GM23338 (cell line): ENCODE measurements around the gene GPR135. TPM values are rescaled to one million over a fixed set of nuclear protein-coding genes. Genes with fewer than 3 reads are reported as not detected.

Experiments
- ATAC-seq: fragments of 200-7000 bp; cut with Tn5 transposase; 3 replicates; pipeline ENCODE4 v1.9.1; 2020
- DNase-seq: peaks from one replicate; pipeline ENCODE4 v3.0.0-alpha.2; 2015; ENCODE audit warnings: low spot score
- H2AFZ ChIP-seq: fragments of 200-600 bp; sonication (generic); 2 replicates; pipeline ENCODE4 v1.8.0; 2016; ENCODE audit warnings: antibody characterized with exemption, mild to moderate bottlenecking, moderate library complexity
- H3F3A ChIP-seq: fragments of 200-600 bp; sonication (generic); replicated peaks from 2 replicates; pipeline ENCODE4 v1.8.0; 2017; ENCODE audit warnings: antibody characterized with exemption, mixed run types, low read depth
- H3K27ac ChIP-seq: fragments of 200-600 bp; sonication (generic); 2 replicates; pipeline ENCODE4 v1.6.1; 2016; ENCODE audit warnings: low read depth
- H3K27me3 ChIP-seq: fragments of 200-600 bp; sonication (generic); 2 replicates; pipeline ENCODE4 v1.8.0; 2016; ENCODE audit warnings: mild to moderate bottlenecking, mixed run types, moderate library complexity; ENCODE audit not compliant: insufficient read depth
- H3K36me3 ChIP-seq: fragments of 200-600 bp; sonication (generic); 2 replicates; pipeline ENCODE4 v1.8.0; 2016; ENCODE audit warnings: mild to moderate bottlenecking; ENCODE audit not compliant: insufficient read depth
- H3K4me1 ChIP-seq: fragments of 200-600 bp; sonication (generic); 2 replicates; pipeline ENCODE4 v1.8.0; 2016; ENCODE audit warnings: mild to moderate bottlenecking, moderate library complexity; ENCODE audit not compliant: insufficient read depth
- H3K4me2 ChIP-seq: fragments of 200-600 bp; sonication (generic); 2 replicates; pipeline ENCODE4 v1.7.1; 2017; ENCODE audit warnings: mixed run types
- H3K4me3 ChIP-seq: fragments of 200-600 bp; sonication (generic); 2 replicates; pipeline ENCODE4 v1.6.1; 2016; ENCODE audit warnings: mixed run types
- H3K79me2 ChIP-seq: fragments of 200-600 bp; sonication (generic); replicated peaks from 2 replicates; pipeline ENCODE4 v1.8.0; 2017; ENCODE audit warnings: mild to moderate bottlenecking; ENCODE audit not compliant: insufficient read depth
- H3K9me2 ChIP-seq: fragments of 200-600 bp; sonication (generic); 2 replicates; pipeline ENCODE4 v1.8.0; 2017; ENCODE audit not compliant: insufficient read depth
- H4K20me1 ChIP-seq: fragments of 200-600 bp; sonication (generic); replicated peaks from 2 replicates; pipeline ENCODE4 v1.8.0; 2017; ENCODE audit warnings: mild to moderate bottlenecking; ENCODE audit not compliant: insufficient read depth
- H3K27ac Mint-ChIP-seq: 2 replicates; pipeline ENCODE4 v1.8.0; 2020; ENCODE audit warnings: inconsistent platforms, mild to moderate bottlenecking, moderate library complexity, mixed read lengths
- H3K27me3 Mint-ChIP-seq: 3 replicates; pipeline ENCODE4 v1.8.0; 2022; ENCODE audit warnings: low read depth, mild to moderate bottlenecking, moderate library complexity, mixed read lengths, inconsistent platforms; ENCODE audit not compliant: insufficient read depth, poor library complexity
- H3K36me3 Mint-ChIP-seq: 3 replicates; pipeline ENCODE4 v1.8.0; 2021; ENCODE audit warnings: low read depth, mild to moderate bottlenecking, inconsistent platforms, moderate library complexity, mixed read lengths
- H3K4me1 Mint-ChIP-seq: 3 replicates; pipeline ENCODE4 v1.8.0; 2020; ENCODE audit warnings: mild to moderate bottlenecking, inconsistent platforms, mixed read lengths
- H3K4me3 Mint-ChIP-seq: 3 replicates; pipeline ENCODE4 v1.8.0; 2021; ENCODE audit warnings: moderate library complexity, mild to moderate bottlenecking, inconsistent platforms, mixed read lengths
- H3K9me3 Mint-ChIP-seq: 3 replicates; pipeline ENCODE4 v1.8.0; 2020; ENCODE audit warnings: moderate library complexity, mild to moderate bottlenecking, inconsistent platforms, mixed read lengths
- EZH2 ChIP-seq: fragments of 200-600 bp; sonication (generic); IDR thresholded peaks from one replicate; pipeline ENCODE4 v1.8.0; 2017; ENCODE audit warnings: antibody characterized with exemption, mild to moderate bottlenecking, low read depth; ENCODE audit not compliant: unreplicated experiment
- EZH2phosphoT487 ChIP-seq: fragments of 200-600 bp; sonication (generic); IDR thresholded peaks from one replicate; pipeline ENCODE4 v1.8.1; 2018; ENCODE audit warnings: antibody characterized with exemption; ENCODE audit not compliant: unreplicated experiment
- JUNB ChIP-seq: IDR thresholded peaks from one replicate; pipeline ENCODE4 v1.6.1; 2016; ENCODE audit warnings: antibody characterized with exemption; ENCODE audit not compliant: unreplicated experiment
- NANOG ChIP-seq: IDR thresholded peaks from 2 replicates; pipeline ENCODE4 v1.6.1; 2016; ENCODE audit warnings: antibody characterized with exemption, borderline replicate concordance
- POLR2AphosphoS5 ChIP-seq: IDR thresholded peaks from 2 replicates; pipeline ENCODE4 v1.6.1; 2016; ENCODE audit warnings: antibody characterized with exemption, low read depth
- STAT1 ChIP-seq: IDR thresholded peaks from one replicate; pipeline ENCODE4 v1.6.1; 2016; ENCODE audit warnings: antibody characterized with exemption; ENCODE audit not compliant: unreplicated experiment
- polyA plus RNA-seq: library from polyadenylated mRNA; unstranded; fragments of >200 nt; fragmentation: Nextera tagmentation; extraction: Ambion mirVana; gene quantifications from 2 replicates; pipeline ENCODE4 v1.2.1, GENCODE V29; 2016
- total RNA-seq: library from RNA; depleted of rRNA; stranded (reverse); fragments of >200 nt; shearing (Covaris generic); gene quantifications from 2 replicates; pipeline ENCODE4 v1.2.3, GENCODE V29; 2014
- TF ChIP-seq, protein P1 (sequence below): fragments of 250-450 bp; sonication (Bioruptor Pico); IDR thresholded peaks from 2 replicates; pipeline ENCODE4 v1.5.0; 2020; ENCODE audit warnings: mild to moderate bottlenecking, moderate library complexity
- TF ChIP-seq, protein P2 (sequence below): IDR thresholded peaks from 2 replicates; pipeline ENCODE4 v1.6.1; 2016; ENCODE audit warnings: antibody characterized with exemption
- TF ChIP-seq, protein P3 (sequence below): IDR thresholded peaks from one replicate; pipeline ENCODE4 v1.6.1; 2018; ENCODE audit warnings: antibody characterized with exemption; ENCODE audit not compliant: unreplicated experiment
- TF ChIP-seq, protein P4 (sequence below), 2 experiments: fragments of 200-600 bp in 1 of 2; sonication (generic) in 1 of 2; conservative IDR thresholded peaks; 2 replicates each; pipeline versions ENCODE4 v1.5.1 to v1.6.1; 2016 to 2017; ENCODE audit warnings: antibody characterized with exemption in 2 of 2, low read depth in 2 of 2, mild to moderate bottlenecking in 2 of 2, moderate library complexity in 1 of 2

The GPR135 gene
- total and polyA plus RNA-seq, 2 experiments from 2014 or later, result 0.47 to 2.2 TPM

DNA sequence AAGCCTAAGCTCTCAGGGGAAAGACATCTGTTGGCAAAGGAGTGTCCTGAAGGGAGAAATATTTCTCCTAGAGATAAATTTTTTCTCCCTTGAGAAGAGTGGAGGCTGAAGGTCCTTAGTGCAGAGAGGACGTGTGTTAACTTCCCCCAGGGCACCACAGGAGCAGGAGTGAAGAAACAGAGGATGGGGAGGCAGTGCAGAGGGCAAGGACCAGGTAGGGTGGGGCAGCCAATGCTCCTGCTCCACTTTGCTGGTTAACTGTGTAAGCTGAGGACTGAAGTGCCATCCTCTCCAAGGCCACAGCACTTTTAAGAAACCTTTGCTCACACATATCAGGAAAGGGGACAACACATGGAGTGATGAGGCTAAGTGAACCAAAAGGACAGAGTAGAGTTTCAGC is 15.0 kb upstream of the GPR135 start:
- Histone ChIP-seq H3K27me3 (no peaks in the 10 kb centered on the region; the same call in 1 of the 2 replicates), H3K4me2 (no peak overlapping the region), H2AFZ (no peak overlapping the region), H3K4me3 (no peak overlapping the region), H3K4me1 (peaks cover 9% of the 10 kb centered on the region), H3K36me3 (peaks cover 6% of the 10 kb centered on the region; the same call in 1 of the 2 replicates), H4K20me1 (peaks cover 16% of the 10 kb centered on the region), H3K9me2 (no peaks in the 10 kb centered on the region), H3K79me2 (peaks cover 32% of the 10 kb centered on the region), H3K27ac (no peak overlapping the region), H3F3A (no peaks in the 10 kb centered on the region)
- Mint-ChIP-seq H3K4me1 (peaks cover 19% of the 10 kb centered on the region), H3K27ac (no peak overlapping the region), H3K9me3 (no peaks in the 10 kb centered on the region), H3K27me3 (peaks cover 2% of the 10 kb centered on the region), H3K36me3 (peaks cover 18% of the 10 kb centered on the region), H3K4me3 (no peak overlapping the region; the same call in 2 of the 3 replicates)
- no peak for DNase-seq
- no peak for ATAC-seq
- TF ChIP-seq NANOG, result no peak
- TF ChIP-seq EZH2, result no peak
- no peak for TF ChIP-seq STAT1
- no peak for TF ChIP-seq POLR2AphosphoS5

DNA sequence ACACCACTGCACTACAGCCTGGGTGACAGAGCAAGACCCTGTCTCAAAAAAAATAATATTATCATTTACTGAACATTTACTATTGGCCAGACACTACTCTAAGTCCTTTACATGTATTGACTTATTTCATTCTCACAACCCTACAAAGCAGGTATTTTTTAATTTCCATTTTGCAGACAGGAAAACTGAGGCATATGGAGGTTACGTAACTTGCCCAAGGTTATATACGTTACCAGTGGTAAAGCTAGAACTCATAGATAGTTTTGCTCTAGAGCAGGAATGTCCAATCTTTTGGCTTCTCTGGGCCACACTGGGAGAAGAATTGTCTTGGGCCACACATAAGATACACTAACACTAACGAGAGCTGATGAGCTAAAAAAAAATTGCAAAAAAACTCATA is 13.4 kb upstream of the GPR135 start:
- H3K27me3 Mint-ChIP-seq, result peaks cover 4% of the 10 kb centered on the region
- no peaks in the 10 kb centered on the region for H3K9me2 ChIP-seq
- H3K4me2 ChIP-seq, result no peak overlapping the region
- no peak overlapping the region for H3K4me3 Mint-ChIP-seq
- ATAC-seq (no peak), DNase-seq (no peak)
- peaks cover 16% of the 10 kb centered on the region for H4K20me1 ChIP-seq
- peaks cover 28% of the 10 kb centered on the region for H3K79me2 ChIP-seq
- H3K4me3 ChIP-seq, result no peak overlapping the region
- H3K9me3 Mint-ChIP-seq, result no peaks in the 10 kb centered on the region
- H3K27ac Mint-ChIP-seq, result no peak overlapping the region
- peaks cover 9% of the 10 kb centered on the region; the same call in 1 of the 2 replicates for H3K36me3 ChIP-seq
- no peak overlapping the region for H3K27ac ChIP-seq
- no peaks in the 10 kb centered on the region; the same call in 1 of the 2 replicates for H3K27me3 ChIP-seq
- H3K4me1 ChIP-seq, result peaks cover 9% of the 10 kb centered on the region
- H3K36me3 Mint-ChIP-seq, result peaks cover 28% of the 10 kb centered on the region
- H3K4me1 Mint-ChIP-seq, result peaks cover 19% of the 10 kb centered on the region
- H2AFZ ChIP-seq, result no peak overlapping the region
- no peaks in the 10 kb centered on the region for H3F3A ChIP-seq
- TF ChIP-seq, protein P1, sequence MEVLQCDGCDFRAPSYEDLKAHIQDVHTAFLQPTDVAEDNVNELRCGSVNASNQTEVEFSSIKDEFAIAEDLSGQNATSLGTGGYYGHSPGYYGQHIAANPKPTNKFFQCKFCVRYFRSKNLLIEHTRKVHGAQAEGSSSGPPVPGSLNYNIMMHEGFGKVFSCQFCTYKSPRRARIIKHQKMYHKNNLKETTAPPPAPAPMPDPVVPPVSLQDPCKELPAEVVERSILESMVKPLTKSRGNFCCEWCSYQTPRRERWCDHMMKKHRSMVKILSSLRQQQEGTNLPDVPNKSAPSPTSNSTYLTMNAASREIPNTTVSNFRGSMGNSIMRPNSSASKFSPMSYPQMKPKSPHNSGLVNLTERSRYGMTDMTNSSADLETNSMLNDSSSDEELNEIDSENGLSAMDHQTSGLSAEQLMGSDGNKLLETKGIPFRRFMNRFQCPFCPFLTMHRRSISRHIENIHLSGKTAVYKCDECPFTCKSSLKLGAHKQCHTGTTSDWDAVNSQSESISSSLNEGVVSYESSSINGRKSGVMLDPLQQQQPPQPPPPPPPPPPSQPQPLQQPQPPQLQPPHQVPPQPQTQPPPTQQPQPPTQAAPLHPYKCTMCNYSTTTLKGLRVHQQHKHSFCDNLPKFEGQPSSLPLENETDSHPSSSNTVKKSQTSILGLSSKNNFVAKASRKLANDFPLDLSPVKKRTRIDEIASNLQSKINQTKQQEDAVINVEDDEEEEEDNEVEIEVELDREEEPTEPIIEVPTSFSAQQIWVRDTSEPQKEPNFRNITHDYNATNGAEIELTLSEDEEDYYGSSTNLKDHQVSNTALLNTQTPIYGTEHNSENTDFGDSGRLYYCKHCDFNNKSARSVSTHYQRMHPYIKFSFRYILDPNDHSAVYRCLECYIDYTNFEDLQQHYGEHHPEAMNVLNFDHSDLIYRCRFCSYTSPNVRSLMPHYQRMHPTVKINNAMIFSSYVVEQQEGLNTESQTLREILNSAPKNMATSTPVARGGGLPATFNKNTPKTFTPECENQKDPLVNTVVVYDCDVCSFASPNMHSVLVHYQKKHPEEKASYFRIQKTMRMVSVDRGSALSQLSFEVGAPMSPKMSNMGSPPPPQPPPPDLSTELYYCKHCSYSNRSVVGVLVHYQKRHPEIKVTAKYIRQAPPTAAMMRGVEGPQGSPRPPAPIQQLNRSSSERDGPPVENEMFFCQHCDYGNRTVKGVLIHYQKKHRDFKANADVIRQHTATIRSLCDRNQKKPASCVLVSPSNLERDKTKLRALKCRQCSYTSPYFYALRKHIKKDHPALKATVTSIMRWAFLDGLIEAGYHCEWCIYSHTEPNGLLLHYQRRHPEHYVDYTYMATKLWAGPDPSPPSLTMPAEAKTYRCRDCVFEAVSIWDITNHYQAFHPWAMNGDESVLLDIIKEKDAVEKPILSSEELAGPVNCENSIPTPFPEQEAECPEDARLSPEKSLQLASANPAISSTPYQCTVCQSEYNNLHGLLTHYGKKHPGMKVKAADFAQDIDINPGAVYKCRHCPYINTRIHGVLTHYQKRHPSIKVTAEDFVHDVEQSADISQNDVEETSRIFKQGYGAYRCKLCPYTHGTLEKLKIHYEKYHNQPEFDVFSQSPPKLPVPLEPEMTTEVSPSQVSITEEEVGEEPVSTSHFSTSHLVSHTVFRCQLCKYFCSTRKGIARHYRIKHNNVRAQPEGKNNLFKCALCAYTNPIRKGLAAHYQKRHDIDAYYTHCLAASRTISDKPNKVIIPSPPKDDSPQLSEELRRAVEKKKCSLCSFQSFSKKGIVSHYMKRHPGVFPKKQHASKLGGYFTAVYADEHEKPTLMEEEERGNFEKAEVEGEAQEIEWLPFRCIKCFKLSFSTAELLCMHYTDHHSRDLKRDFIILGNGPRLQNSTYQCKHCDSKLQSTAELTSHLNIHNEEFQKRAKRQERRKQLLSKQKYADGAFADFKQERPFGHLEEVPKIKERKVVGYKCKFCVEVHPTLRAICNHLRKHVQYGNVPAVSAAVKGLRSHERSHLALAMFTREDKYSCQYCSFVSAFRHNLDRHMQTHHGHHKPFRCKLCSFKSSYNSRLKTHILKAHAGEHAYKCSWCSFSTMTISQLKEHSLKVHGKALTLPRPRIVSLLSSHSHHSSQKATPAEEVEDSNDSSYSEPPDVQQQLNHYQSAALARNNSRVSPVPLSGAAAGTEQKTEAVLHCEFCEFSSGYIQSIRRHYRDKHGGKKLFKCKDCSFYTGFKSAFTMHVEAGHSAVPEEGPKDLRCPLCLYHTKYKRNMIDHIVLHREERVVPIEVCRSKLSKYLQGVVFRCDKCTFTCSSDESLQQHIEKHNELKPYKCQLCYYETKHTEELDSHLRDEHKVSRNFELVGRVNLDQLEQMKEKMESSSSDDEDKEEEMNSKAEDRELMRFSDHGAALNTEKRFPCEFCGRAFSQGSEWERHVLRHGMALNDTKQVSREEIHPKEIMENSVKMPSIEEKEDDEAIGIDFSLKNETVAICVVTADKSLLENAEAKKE (CRISPR knock-in tag), result no peak
- TF ChIP-seq, protein P2, sequence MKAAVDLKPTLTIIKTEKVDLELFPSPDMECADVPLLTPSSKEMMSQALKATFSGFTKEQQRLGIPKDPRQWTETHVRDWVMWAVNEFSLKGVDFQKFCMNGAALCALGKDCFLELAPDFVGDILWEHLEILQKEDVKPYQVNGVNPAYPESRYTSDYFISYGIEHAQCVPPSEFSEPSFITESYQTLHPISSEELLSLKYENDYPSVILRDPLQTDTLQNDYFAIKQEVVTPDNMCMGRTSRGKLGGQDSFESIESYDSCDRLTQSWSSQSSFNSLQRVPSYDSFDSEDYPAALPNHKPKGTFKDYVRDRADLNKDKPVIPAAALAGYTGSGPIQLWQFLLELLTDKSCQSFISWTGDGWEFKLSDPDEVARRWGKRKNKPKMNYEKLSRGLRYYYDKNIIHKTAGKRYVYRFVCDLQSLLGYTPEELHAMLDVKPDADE, result no peak
- TF ChIP-seq, protein P3, sequence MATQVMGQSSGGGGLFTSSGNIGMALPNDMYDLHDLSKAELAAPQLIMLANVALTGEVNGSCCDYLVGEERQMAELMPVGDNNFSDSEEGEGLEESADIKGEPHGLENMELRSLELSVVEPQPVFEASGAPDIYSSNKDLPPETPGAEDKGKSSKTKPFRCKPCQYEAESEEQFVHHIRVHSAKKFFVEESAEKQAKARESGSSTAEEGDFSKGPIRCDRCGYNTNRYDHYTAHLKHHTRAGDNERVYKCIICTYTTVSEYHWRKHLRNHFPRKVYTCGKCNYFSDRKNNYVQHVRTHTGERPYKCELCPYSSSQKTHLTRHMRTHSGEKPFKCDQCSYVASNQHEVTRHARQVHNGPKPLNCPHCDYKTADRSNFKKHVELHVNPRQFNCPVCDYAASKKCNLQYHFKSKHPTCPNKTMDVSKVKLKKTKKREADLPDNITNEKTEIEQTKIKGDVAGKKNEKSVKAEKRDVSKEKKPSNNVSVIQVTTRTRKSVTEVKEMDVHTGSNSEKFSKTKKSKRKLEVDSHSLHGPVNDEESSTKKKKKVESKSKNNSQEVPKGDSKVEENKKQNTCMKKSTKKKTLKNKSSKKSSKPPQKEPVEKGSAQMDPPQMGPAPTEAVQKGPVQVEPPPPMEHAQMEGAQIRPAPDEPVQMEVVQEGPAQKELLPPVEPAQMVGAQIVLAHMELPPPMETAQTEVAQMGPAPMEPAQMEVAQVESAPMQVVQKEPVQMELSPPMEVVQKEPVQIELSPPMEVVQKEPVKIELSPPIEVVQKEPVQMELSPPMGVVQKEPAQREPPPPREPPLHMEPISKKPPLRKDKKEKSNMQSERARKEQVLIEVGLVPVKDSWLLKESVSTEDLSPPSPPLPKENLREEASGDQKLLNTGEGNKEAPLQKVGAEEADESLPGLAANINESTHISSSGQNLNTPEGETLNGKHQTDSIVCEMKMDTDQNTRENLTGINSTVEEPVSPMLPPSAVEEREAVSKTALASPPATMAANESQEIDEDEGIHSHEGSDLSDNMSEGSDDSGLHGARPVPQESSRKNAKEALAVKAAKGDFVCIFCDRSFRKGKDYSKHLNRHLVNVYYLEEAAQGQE, result no peak
- TF ChIP-seq EZH2phosphoT487 (no peak), STAT1 (no peak), EZH2 (no peak), JUNB (no peak)
- TF ChIP-seq, protein P4, sequence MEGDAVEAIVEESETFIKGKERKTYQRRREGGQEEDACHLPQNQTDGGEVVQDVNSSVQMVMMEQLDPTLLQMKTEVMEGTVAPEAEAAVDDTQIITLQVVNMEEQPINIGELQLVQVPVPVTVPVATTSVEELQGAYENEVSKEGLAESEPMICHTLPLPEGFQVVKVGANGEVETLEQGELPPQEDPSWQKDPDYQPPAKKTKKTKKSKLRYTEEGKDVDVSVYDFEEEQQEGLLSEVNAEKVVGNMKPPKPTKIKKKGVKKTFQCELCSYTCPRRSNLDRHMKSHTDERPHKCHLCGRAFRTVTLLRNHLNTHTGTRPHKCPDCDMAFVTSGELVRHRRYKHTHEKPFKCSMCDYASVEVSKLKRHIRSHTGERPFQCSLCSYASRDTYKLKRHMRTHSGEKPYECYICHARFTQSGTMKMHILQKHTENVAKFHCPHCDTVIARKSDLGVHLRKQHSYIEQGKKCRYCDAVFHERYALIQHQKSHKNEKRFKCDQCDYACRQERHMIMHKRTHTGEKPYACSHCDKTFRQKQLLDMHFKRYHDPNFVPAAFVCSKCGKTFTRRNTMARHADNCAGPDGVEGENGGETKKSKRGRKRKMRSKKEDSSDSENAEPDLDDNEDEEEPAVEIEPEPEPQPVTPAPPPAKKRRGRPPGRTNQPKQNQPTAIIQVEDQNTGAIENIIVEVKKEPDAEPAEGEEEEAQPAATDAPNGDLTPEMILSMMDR (conservative IDR thresholded peaks at IDR 0.05; ENCODE audit: low read depth in 2 of 2), result no peak
